Thyroid gland (tissue), 4 donors: ENCODE measurements around the gene PDE4B.

Experiments
- CTCF ChIP-seq, 6 experiments: fragments of 200-600 bp in 3 of 6; fragments of 450-650 bp in 3 of 6; sonication (generic) in 3 of 6; IDR thresholded peaks; one replicate each; pipeline ENCODE4 v1.5.1; 2016 to 2019; ENCODE audit warnings: antibody characterized with exemption in 6 of 6, mild to moderate bottlenecking in 2 of 6, inconsistent platforms in 1 of 6, moderate library complexity in 1 of 6
- POLR2A ChIP-seq, 2 donors: fragments of 450-650 bp; IDR thresholded peaks; one replicate each; pipeline ENCODE4 v1.6.1; 2017; ENCODE audit warnings: antibody characterized with exemption in 2 of 2, mild to moderate bottlenecking in 2 of 2, moderate library complexity in 1 of 2

- TF ChIP-seq CTCF (IDR thresholded peaks at IDR 0.05), result no peak
- TF ChIP-seq POLR2A (IDR thresholded peaks at IDR 0.05), result no peak
These were observed 604.5 kb downstream of the PDE4B start for GRCh38 chr1:66397192-66397591.
